Frontal cortex (tissue), 4 donors: Measurements from ENCODE around the gene SPEM3. TPM values are rescaled to one million over a fixed set of nuclear protein-coding genes. Genes with fewer than 3 reads are reported as not detected.
"Not testable (repeated sequence)": the region's sequence is repeated elsewhere in the genome, so short reads cannot be mapped to it uniquely, and the experiment has no call there.

Experiments used
- DNase-seq, 2 donors: peaks; one replicate each; pipeline ENCODE4 v3.0.0; 2012; ENCODE audit warnings: low spot score in 2 of 2
- FAIRE-seq: peaks from 2 replicates; lab custom pipeline; 2012; peaks lifted over from hg19 to GRCh38; lab: Jason Lieb, UNC
- total RNA-seq: library from RNA; depleted of rRNA; stranded (reverse); fragments of >200 nt; gene quantifications from one replicate; pipeline ENCODE4 v1.2.3, GENCODE V29; 2014
- donor health status: control.
- donor health status: control.
- donor health status: control.

The SPEM3 gene
- total RNA-seq, 1 donor from 2014 or later: not detected

- not testable (repeated sequence) for FAIRE-seq
These were observed 53.4 kb downstream of the SPEM3 start for GRCh38 chr17:7481842-7482741.

More at GRCh38 chr17:7481842-7482741, 53.4 kb downstream of the SPEM3 start:
- not testable (repeated sequence) for DNase-seq

Other genes with a start within 250 kb of the SPEM3 start
- 18.8 TPM for gene ASGR1, start 249.5 kb upstream of the SPEM3 start, total RNA-seq
- 111 TPM for gene DLG4, start 209.0 kb upstream of the SPEM3 start, total RNA-seq
- 65.6 TPM for gene ACADVL, start 208.9 kb upstream of the SPEM3 start, total RNA-seq
- gene DVL2, start 194.3 kb upstream of the SPEM3 start, total RNA-seq: 53.4 TPM
- gene PHF23, start 189.4 kb upstream of the SPEM3 start, total RNA-seq: 34.6 TPM
- 108 TPM for gene GABARAP, start 186.4 kb upstream of the SPEM3 start, total RNA-seq
- 18.8 TPM for gene CTDNEP1, start 177.1 kb upstream of the SPEM3 start, total RNA-seq
- gene ELP5, start 176.6 kb upstream of the SPEM3 start, total RNA-seq: 26.9 TPM
- gene CLDN7, start 166.4 kb upstream of the SPEM3 start, total RNA-seq: 0.82 TPM
- under 0.01 TPM for gene SLC2A4, start 147.1 kb upstream of the SPEM3 start, total RNA-seq
- gene YBX2, start 134.2 kb upstream of the SPEM3 start, total RNA-seq: 1.2 TPM
- gene EIF5A, start 121.2 kb upstream of the SPEM3 start, total RNA-seq: 208 TPM
- gene GPS2, start 113.5 kb upstream of the SPEM3 start, total RNA-seq: 35.5 TPM
- 44.8 TPM for gene NEURL4, start 99.5 kb upstream of the SPEM3 start, total RNA-seq
- 0.41 TPM for gene ACAP1, start 92.3 kb upstream of the SPEM3 start, total RNA-seq
- gene KCTD11, start 76.7 kb upstream of the SPEM3 start, total RNA-seq: 3.3 TPM
- not detected for gene TMEM95, start 73.7 kb upstream of the SPEM3 start, total RNA-seq
- gene TNK1, start 47.8 kb upstream of the SPEM3 start, total RNA-seq: 0.82 TPM
- 10.6 TPM for gene PLSCR3, start 34.3 kb upstream of the SPEM3 start, total RNA-seq
- 80.3 TPM for gene TMEM256, start 24.8 kb upstream of the SPEM3 start, total RNA-seq
- 8.2 TPM for gene NLGN2, start 21.0 kb upstream of the SPEM3 start, total RNA-seq
- not detected for gene SPEM1, start 8.5 kb upstream of the SPEM3 start, total RNA-seq
- gene SPEM2, start 3.2 kb upstream of the SPEM3 start, total RNA-seq: not detected
- 2.0 TPM for gene TMEM102, start 6.6 kb downstream of the SPEM3 start, total RNA-seq
- gene FGF11, start 10.7 kb downstream of the SPEM3 start, total RNA-seq: 5.3 TPM
- 16.7 TPM for gene CHRNB1, start 16.2 kb downstream of the SPEM3 start, total RNA-seq
- 11.8 TPM for gene ZBTB4, start 50.8 kb downstream of the SPEM3 start, total RNA-seq
- not detected for gene SLC35G6, start 52.6 kb downstream of the SPEM3 start, total RNA-seq
- 33.0 TPM for gene POLR2A, start 55.5 kb downstream of the SPEM3 start, total RNA-seq
- 3.7 TPM for gene TNFSF12, start 120.2 kb downstream of the SPEM3 start, total RNA-seq
- 1.2 TPM for gene TNFSF13, start 129.9 kb downstream of the SPEM3 start, total RNA-seq
- gene SENP3, start 133.1 kb downstream of the SPEM3 start, total RNA-seq: 102 TPM
- 1.2 TPM for gene CD68, start 150.8 kb downstream of the SPEM3 start, total RNA-seq
- gene MPDU1, start 155.0 kb downstream of the SPEM3 start, total RNA-seq: 35.1 TPM
- 1.2 TPM for gene SOX15, start 161.2 kb downstream of the SPEM3 start, total RNA-seq
- 68.1 TPM for gene FXR2, start 186.0 kb downstream of the SPEM3 start, total RNA-seq
- gene SAT2, start 199.0 kb downstream of the SPEM3 start, total RNA-seq: 31.4 TPM
- not detected for gene SHBG, start 201.3 kb downstream of the SPEM3 start, total RNA-seq
- 8.2 TPM for gene ATP1B2, start 222.1 kb downstream of the SPEM3 start, total RNA-seq